ENCODE results near the gene CDH10.

Gene CDH10

DNA sequence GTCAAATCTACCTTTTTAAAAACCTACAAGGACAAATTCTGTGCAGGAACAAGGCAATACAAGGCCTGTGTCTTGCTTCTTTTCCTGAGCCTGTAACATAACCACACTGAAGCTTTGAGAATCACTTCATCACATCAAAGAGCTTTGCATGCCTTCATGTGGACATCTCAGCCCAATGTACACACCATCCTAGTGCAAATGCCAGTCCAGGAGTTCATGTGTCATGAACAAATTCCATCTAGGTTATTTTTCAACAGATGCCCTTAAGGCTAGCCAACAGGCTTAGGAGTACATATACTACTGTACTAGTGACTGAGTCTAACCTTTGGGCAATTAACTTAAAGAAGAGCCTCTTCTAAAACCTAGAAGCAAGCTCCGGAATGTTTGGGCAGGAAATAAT, 106.4 kb downstream of the CDH10 start:
- no peak for DNase-seq (ENCODE audit: low read depth)
- TF ChIP-seq CTCF (conservative IDR thresholded peaks at IDR 0.05; ENCODE audit: low read depth, low read length) = no peak
- no peak overlapping the region for H3K4me3 ChIP-seq (ENCODE audit: low read length)

DNA sequence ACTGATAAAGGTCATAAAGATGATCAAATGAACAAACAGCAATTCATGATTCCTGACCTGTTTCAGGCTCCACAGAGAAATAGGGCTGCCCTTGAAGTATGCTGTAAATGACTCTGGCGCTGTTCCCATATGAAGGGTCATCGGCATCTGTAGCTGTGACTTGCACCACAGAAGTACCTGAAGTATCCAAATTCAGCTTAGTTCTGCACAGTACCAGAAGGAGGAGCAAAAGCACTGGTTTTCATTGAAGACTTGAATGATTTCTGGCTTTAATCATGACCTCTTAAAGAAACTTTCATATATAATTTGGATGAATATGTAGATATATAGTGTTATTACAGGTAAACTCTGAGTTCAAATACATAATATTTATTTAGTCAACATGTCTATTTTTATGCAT, 109.1 kb downstream of the CDH10 start:
- DNase-seq (ENCODE audit: low read depth) = no peak
- no peak overlapping the region for H3K4me3 ChIP-seq (ENCODE audit: low read length)
- TF ChIP-seq CTCF (conservative IDR thresholded peaks at IDR 0.05; ENCODE audit: low read depth, low read length) = peak; percentile 35

GRCh38 chr5:24530906-24531305, 113.9 kb downstream of the CDH10 start:
- DNase-seq (ENCODE audit: low read depth) = no peak
- H3K4me3 ChIP-seq (ENCODE audit: low read length) = no peak overlapping the region
- TF ChIP-seq CTCF (conservative IDR thresholded peaks at IDR 0.05; ENCODE audit: low read depth, low read length) = no peak

- no peak for DNase-seq (ENCODE audit: low read depth)
- H3K4me3 ChIP-seq (ENCODE audit: low read length) = no peak overlapping the region
- TF ChIP-seq CTCF (conservative IDR thresholded peaks at IDR 0.05; ENCODE audit: low read depth, low read length) = no peak
These were observed 119.4 kb downstream of the CDH10 start for GRCh38 chr5:24525414-24525813.

DNA sequence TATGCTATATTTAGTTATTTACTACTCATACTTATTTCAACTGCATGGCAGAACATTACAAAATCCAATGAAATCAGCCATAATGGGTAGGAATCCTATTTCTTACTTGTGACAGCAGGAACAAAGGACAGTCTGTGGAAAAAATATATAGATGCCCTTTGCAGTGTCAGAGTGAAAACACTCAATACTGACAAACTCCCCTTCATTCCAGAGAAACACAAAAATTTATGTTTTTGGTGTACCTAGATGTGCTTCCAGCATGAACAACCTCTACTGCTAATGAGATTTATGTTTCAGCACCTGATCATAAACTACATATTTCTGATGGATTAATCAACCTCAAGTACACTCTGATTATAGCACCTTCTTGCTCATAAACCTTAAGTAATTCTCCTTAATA, 132.4 kb downstream of the CDH10 start:
- DNase-seq (ENCODE audit: low read depth) = no peak
- TF ChIP-seq CTCF (conservative IDR thresholded peaks at IDR 0.05; ENCODE audit: low read depth, low read length) = no peak

DNA sequence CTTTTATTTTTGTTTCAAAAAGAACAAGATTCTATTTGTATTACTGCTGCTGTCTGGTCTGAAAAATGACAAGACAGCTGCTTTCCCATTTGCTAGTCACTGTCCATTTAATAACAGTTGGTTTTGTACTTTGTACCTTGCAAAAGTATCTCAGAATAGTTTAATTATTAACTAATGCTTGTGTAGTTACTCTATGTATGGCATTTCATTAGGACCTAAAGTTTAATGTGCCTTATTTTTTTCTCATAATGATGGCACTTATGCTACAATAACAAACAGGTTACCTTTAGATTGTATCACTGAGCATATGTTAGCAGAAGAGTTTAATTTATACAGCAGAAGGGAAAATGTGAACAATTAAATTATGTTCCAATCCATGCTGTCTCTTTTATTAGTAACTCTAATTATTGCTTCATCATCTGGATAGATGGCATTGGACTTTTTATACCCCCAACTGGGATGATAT, 134.2 kb downstream of the CDH10 start:
- DNase-seq (ENCODE audit: low read depth) = no peak
- no peak overlapping the region for H3K4me3 ChIP-seq (ENCODE audit: low read length)
- TF ChIP-seq CTCF (conservative IDR thresholded peaks at IDR 0.05; ENCODE audit: low read depth, low read length) = no peak

More for the DNA sequence above, 132.4 kb downstream of the CDH10 start:
- no peak overlapping the region for H3K4me3 ChIP-seq (ENCODE audit: low read length)

GRCh38 chr5:24509943-24510342, 134.8 kb downstream of the CDH10 start:
- no peak for DNase-seq (ENCODE audit: low read depth)
- no peak for TF ChIP-seq CTCF (conservative IDR thresholded peaks at IDR 0.05; ENCODE audit: low read depth, low read length)

More at GRCh38 chr5:24509943-24510342, 134.8 kb downstream of the CDH10 start:
- no peak overlapping the region for H3K4me3 ChIP-seq (ENCODE audit: low read length)
